ENCODE measurements around the gene MKNK1.

DNA sequence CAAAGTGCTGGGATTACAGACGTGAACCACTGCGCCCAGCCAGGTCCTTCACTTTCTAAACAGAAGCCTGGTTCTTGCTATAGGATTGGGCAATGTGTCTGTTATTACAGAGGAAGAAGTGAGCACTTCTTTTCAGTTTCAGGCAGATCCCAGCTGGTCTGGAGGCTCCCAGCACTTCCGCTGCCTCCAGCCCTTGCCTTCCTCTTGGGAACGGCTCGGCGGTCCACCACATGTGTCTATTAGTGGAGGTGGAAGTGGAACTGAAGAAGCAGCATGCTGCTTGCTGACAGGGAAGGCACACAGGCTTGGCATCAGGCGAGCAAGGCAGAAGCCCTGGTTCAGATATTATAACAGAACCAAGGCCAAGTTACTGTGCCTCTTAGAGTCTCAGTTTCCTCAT is 17.0 kb downstream of the MKNK1 start:
- TF ChIP-seq, protein P1, sequence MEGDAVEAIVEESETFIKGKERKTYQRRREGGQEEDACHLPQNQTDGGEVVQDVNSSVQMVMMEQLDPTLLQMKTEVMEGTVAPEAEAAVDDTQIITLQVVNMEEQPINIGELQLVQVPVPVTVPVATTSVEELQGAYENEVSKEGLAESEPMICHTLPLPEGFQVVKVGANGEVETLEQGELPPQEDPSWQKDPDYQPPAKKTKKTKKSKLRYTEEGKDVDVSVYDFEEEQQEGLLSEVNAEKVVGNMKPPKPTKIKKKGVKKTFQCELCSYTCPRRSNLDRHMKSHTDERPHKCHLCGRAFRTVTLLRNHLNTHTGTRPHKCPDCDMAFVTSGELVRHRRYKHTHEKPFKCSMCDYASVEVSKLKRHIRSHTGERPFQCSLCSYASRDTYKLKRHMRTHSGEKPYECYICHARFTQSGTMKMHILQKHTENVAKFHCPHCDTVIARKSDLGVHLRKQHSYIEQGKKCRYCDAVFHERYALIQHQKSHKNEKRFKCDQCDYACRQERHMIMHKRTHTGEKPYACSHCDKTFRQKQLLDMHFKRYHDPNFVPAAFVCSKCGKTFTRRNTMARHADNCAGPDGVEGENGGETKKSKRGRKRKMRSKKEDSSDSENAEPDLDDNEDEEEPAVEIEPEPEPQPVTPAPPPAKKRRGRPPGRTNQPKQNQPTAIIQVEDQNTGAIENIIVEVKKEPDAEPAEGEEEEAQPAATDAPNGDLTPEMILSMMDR (conservative IDR thresholded peaks at IDR 0.05): no peak
- no peak for TF ChIP-seq EZH2 (IDR thresholded peaks at IDR 0.05; ENCODE audit: low read depth)
